A549 (cell line): ENCODE measurements around the gene FGF14. TPM values are rescaled to one million over a fixed set of nuclear protein-coding genes. Genes with fewer than 3 reads are reported as not detected.

Experiments
- ATAC-seq, 2 experiments: fragments of 200-7000 bp in 1 of 2; fragments of >200 bp in 1 of 2; cut with Nextera tagmentation in 1 of 2; cut with Tn5 transposase in 1 of 2; 3 replicates each; pipeline versions ENCODE4 v1.8.0 to v1.9.1; 2018 to 2020; ENCODE audit warnings: mild to moderate bottlenecking in 1 of 2, moderate library complexity in 1 of 2
- CTCF ChIA-PET: fragments of 300-600 bp; sonication (Branson Sonifier 250); formaldehyde crosslinking; extraction: SDS; loops from one replicate; lab custom pipeline; 2021; ENCODE audit warnings: antibody characterized with exemption, inconsistent platforms; lab: Yijun Ruan, JAX
- POLR2A ChIA-PET: fragments of 350-600 bp; formaldehyde crosslinking; extraction: SDS; loops from one replicate; lab custom pipeline; 2021; ENCODE audit warnings: antibody characterized with exemption, inconsistent platforms; lab: Yijun Ruan, JAX
- DNase-seq, 2 experiments: peaks; one replicate each; pipeline versions ENCODE4 v3.0.0 to v3.0.0-alpha.2; 2011 to 2016; ENCODE audit warnings: low read depth in 1 of 2, low spot score in 1 of 2
- FAIRE-seq: peaks from 2 replicates; lab custom pipeline; 2011; peaks lifted over from hg19 to GRCh38; lab: Jason Lieb, UNC
- H3K27ac ChIP-seq, 2 experiments: fragments of >200 bp; sonication (Bioruptor Twin); formaldehyde crosslinking; 3 replicates each; pipeline ENCODE4 v1.5.1; 2016 to 2017
- H3K4me1 ChIP-seq: fragments of >200 bp; sonication (Bioruptor Twin); formaldehyde crosslinking; 3 replicates; pipeline ENCODE4 v1.6.1; 2016
- H3K4me2 ChIP-seq: fragments of >200 bp; sonication (Bioruptor Twin); formaldehyde crosslinking; 3 replicates; pipeline ENCODE4 v1.6.1; 2016
- H3K4me3 ChIP-seq: fragments of >200 bp; sonication (Bioruptor Twin); formaldehyde crosslinking; 3 replicates; pipeline ENCODE4 v1.5.1; 2016
- H3K9me3 ChIP-seq: fragments of >200 bp; sonication (Bioruptor Twin); formaldehyde crosslinking; 3 replicates; pipeline ENCODE4 v1.6.1; 2016
- BCL3 ChIP-seq: fragments of >200 bp; sonication (Bioruptor Twin); formaldehyde crosslinking; IDR thresholded peaks from 3 replicates; pipeline ENCODE4 v1.6.1; 2016
- CBX8 ChIP-seq: fragments of 200-600 bp; sonication (generic); IDR thresholded peaks from 2 replicates; pipeline ENCODE4 v1.6.1; 2016
- CEBPB ChIP-seq, 2 experiments: fragments of >200 bp in 1 of 2; sonication (Bioruptor Twin) in 1 of 2; formaldehyde crosslinking in 1 of 2; IDR thresholded peaks; 2 replicates each; pipeline ENCODE4 v1.6.1; 2012 to 2016
- CHD2 ChIP-seq: fragments of 150-350 bp; IDR thresholded peaks from 2 replicates; pipeline ENCODE4 v1.6.1; 2014; ENCODE audit warnings: low read length; ENCODE audit not compliant: partially characterized antibody
- CHD4 ChIP-seq: fragments of 200-600 bp; sonication (generic); IDR thresholded peaks from 2 replicates; pipeline ENCODE4 v1.6.1; 2016; ENCODE audit warnings: antibody characterized with exemption, mild to moderate bottlenecking, borderline replicate concordance
- CTCF ChIP-seq: fragments of >200 bp; sonication (Bioruptor Twin); formaldehyde crosslinking; IDR thresholded peaks from 3 replicates; pipeline ENCODE4 v1.5.1; 2016
- E2F6 ChIP-seq: IDR thresholded peaks from 2 replicates; pipeline ENCODE4 v1.6.1; 2012; ENCODE audit warnings: low read depth, borderline replicate concordance
- EHF ChIP-seq: fragments of 250-450 bp; sonication (Bioruptor Pico); IDR thresholded peaks from 2 replicates; pipeline ENCODE4 v1.5.0; 2020; ENCODE audit warnings: mild to moderate bottlenecking
- EHMT2 ChIP-seq: fragments of 200-600 bp; sonication (generic); IDR thresholded peaks from 2 replicates; pipeline ENCODE4 v1.6.1; 2016; ENCODE audit warnings: antibody characterized with exemption, low read depth, mild to moderate bottlenecking, moderate library complexity
- ELK1 ChIP-seq: fragments of 150-350 bp; IDR thresholded peaks from 2 replicates; pipeline ENCODE4 v1.6.1; 2014; ENCODE audit warnings: low read depth, mild to moderate bottlenecking, low read length
- FOSB ChIP-seq: fragments of 250-450 bp; sonication (Bioruptor Pico); IDR thresholded peaks from 2 replicates; pipeline ENCODE4 v1.5.0; 2020; ENCODE audit warnings: mild to moderate bottlenecking, moderate library complexity
- FOSL2 ChIP-seq, 2 experiments: fragments of 450-650 bp in 1 of 2; fragments of >200 bp in 1 of 2; sonication (Bioruptor Twin) in 1 of 2; formaldehyde crosslinking; IDR thresholded peaks; 2 replicates each; pipeline versions ENCODE4 v1.5.0 to v1.6.1; 2016 to 2020; ENCODE audit warnings: mild to moderate bottlenecking in 1 of 2, moderate library complexity in 1 of 2
- FOXS1 ChIP-seq: fragments of 250-450 bp; sonication (Bioruptor Pico); IDR thresholded peaks from 2 replicates; pipeline ENCODE4 v1.5.0; 2020; ENCODE audit warnings: mild to moderate bottlenecking, moderate library complexity
- HOXB5 ChIP-seq: fragments of 250-450 bp; sonication (Bioruptor Pico); IDR thresholded peaks from 2 replicates; pipeline ENCODE4 v1.5.0; 2020; ENCODE audit warnings: mild to moderate bottlenecking, moderate library complexity
- MAFK ChIP-seq: fragments of 450-650 bp; IDR thresholded peaks from 2 replicates; pipeline ENCODE4 v1.6.1; 2014; ENCODE audit not compliant: partially characterized antibody
- MAZ ChIP-seq: fragments of 150-350 bp; IDR thresholded peaks from 2 replicates; pipeline ENCODE4 v1.6.1; 2014; ENCODE audit warnings: antibody characterized with exemption, low read depth, low read length, borderline replicate concordance
- MYC ChIP-seq: IDR thresholded peaks from 2 replicates; pipeline ENCODE4 v1.6.1; 2012; ENCODE audit warnings: mild to moderate bottlenecking, inconsistent platforms, low read length, improper control_type of control experiment, borderline replicate concordance
- RCOR1 ChIP-seq: fragments of 150-350 bp; IDR thresholded peaks from 2 replicates; pipeline ENCODE4 v1.6.1; 2014; ENCODE audit warnings: antibody characterized with exemption, low read length, low read depth
- REST ChIP-seq: fragments of 200-600 bp; sonication (generic); IDR thresholded peaks from 2 replicates; pipeline ENCODE4 v1.6.1; 2016; ENCODE audit warnings: antibody characterized with exemption, mild to moderate bottlenecking, moderate library complexity
- RNF2 ChIP-seq: fragments of 200-600 bp; sonication (generic); IDR thresholded peaks from 2 replicates; pipeline ENCODE4 v1.6.1; 2016; ENCODE audit warnings: low read depth, mild to moderate bottlenecking, antibody characterized with exemption, moderate library complexity, borderline replicate concordance
- WGBS: methylation state at CpG from one replicate; pipeline ENCODE4 v1.1.6; 2017; ENCODE audit errors: missing lambda C conversion rate; 5-methylcytosine and 5-hydroxymethylcytosine counted together
- polyA plus RNA-seq, 4 experiments: library from polyadenylated mRNA; depleted of rRNA in 3 of 4; stranded (reverse); fragments of >200 nt; fragmentation: RNase III in 1 of 4; extraction: RNeasy Plus Mini Kit Qiagen cat#74134 plus additional on column Dnase treatment in 1 of 4; gene quantifications; 2 replicates in 3 of 4; 3 replicates in 1 of 4; pipeline ENCODE4 v1.2.3, GENCODE V29; 2011 to 2017

The FGF14 gene
- polyA plus RNA-seq, 2 of the 4 experiments (the other 2 are of a cell fraction): not detected

GRCh38 chr13:101830035-101830434 is 571.8 kb downstream of the FGF14 start:
- no peak overlapping the region for H3K4me3 ChIP-seq
- ATAC-seq (no peak), DNase-seq (no peak), FAIRE-seq (no peak)
- no peak overlapping the region for H3K27ac ChIP-seq
- WGBS: 0% methylated on average over 2 of the region's 2 CpGs
- CTCF ChIA-PET: no interaction called here
- POLR2A ChIA-PET: no interaction called here
- H3K4me2 ChIP-seq: no peak overlapping the region
- TF ChIP-seq FOXS1 (CRISPR knock-in tag) (no peak), E2F6 (no peak), FOSL2 (IDR thresholded peaks at IDR 0.05) (no peak), FOSL2 (CRISPR knock-in tag; IDR thresholded peaks at IDR 0.05) (no peak), CEBPB (IDR thresholded peaks at IDR 0.05) (no peak), CHD2 (no peak), MAZ (no peak), CHD4 (no peak), MYC (no peak), EHF (no peak), RNF2 (no peak), REST (no peak), RCOR1 (no peak), CBX8 (no peak), MAFK (no peak), BCL3 (no peak), EHMT2 (no peak), CTCF (no peak), ELK1 (no peak), FOSB (CRISPR knock-in tag) (no peak), HOXB5 (CRISPR knock-in tag) (no peak)
- TF ChIP-seq, all 56 proteins: peak for 0
- H3K4me1 ChIP-seq: no peaks in the 10 kb centered on the region
- H3K9me3 ChIP-seq: no peaks in the 10 kb centered on the region
